ENCODE data around the gene MACF1. TPM values are rescaled to one million over a fixed set of nuclear protein-coding genes. Genes with fewer than 3 reads are reported as not detected.

MACF1 gene
- total and polyA plus RNA-seq, 2 of the 13 experiments (the other 11 are each of a cell fraction or from before 2014, with no cell fraction given): 36.7 to 65.4 TPM

DNA sequence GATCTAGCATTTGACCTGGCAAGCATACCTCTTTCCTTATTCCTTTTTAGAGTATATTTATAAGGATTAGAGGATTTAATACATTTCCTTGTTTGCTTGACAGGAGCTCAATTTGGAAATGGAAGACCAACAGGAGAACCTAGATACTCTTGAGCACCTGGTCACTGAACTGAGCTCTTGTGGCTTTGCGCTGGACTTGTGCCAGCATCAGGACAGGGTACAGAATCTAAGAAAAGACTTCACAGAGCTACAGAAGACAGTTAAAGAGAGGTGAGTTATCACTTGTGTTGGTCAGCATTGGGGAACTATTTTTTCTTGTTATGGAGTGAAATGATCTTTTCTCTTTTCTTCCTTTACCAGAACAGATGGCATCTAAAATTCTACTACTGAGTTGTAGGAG lies 163.6 kb downstream of the MACF1 start (continued):
- TF ChIP-seq RBM22 (optimal IDR thresholded peaks at IDR 0.05; ENCODE audit: low read length) (no peak), BRCA1 (CRISPR knock-in tag; IDR thresholded peaks at IDR 0.05) (no peak)

DNA sequence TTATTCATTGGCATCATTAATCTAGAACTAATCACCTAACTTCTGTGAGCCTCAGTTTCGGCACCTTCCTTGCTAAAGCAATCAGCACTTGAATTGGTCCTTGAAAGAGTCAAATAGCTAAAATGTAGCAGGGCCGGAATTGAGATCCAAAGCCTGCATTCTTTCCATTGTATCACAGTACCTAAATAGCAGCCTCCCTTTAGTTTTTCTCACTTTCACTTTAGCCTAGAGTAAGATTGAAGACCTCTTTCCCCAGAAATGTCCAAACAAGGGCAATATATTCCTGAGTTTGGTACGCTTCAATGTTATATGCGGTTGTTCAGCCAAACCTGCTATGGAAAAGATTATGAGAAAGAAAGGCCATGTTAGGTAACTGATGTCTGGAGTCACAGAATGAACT lies 165.1 kb downstream of the MACF1 start:
- H3K36me3 ChIP-seq (replicated peaks in 1 of 2; ENCODE audit: control insufficient read depth in 1 of 2, insufficient read depth in 2 of 2, low read length in 2 of 2): peaks cover 14 to 37% of the 10 kb centered on the region in 2 experiments; a peak in 3 of 5 replicates
- H3K4me2 ChIP-seq (ENCODE audit: low read depth, low read length): no peak overlapping the region
- no peak overlapping the region for H3K27ac ChIP-seq (ENCODE audit: extremely low read length, insufficient read depth, low read length)
- H2AFZ ChIP-seq (ENCODE audit: low read length): no peak overlapping the region
- H3K4me1 ChIP-seq (ENCODE audit: insufficient read depth, low read length): peaks cover 13% of the 10 kb centered on the region
- WGBS (ENCODE audit: low lambda C conversion rate): 99% methylated on average over 4 of the region's 4 CpGs
- no TSS peak for BruUV-seq (replicated peaks)
- ATAC-seq (no peak), DNase-seq (ENCODE audit: low spot score) (no peak), FAIRE-seq (no peak)
- TF ChIP-seq ZNF138 (CRISPR knock-in tag; IDR thresholded peaks at IDR 0.05; ENCODE audit: low read depth) (no peak), KDM6A (CRISPR knock-in tag; IDR thresholded peaks at IDR 0.05; ENCODE audit: low read depth) (no peak), ZFX (CRISPR knock-in tag; IDR thresholded peaks at IDR 0.05; ENCODE audit: low read depth) (no peak), PLRG1 (conservative IDR thresholded peaks at IDR 0.05) (no peak)
- TF ChIP-seq, protein P1, sequence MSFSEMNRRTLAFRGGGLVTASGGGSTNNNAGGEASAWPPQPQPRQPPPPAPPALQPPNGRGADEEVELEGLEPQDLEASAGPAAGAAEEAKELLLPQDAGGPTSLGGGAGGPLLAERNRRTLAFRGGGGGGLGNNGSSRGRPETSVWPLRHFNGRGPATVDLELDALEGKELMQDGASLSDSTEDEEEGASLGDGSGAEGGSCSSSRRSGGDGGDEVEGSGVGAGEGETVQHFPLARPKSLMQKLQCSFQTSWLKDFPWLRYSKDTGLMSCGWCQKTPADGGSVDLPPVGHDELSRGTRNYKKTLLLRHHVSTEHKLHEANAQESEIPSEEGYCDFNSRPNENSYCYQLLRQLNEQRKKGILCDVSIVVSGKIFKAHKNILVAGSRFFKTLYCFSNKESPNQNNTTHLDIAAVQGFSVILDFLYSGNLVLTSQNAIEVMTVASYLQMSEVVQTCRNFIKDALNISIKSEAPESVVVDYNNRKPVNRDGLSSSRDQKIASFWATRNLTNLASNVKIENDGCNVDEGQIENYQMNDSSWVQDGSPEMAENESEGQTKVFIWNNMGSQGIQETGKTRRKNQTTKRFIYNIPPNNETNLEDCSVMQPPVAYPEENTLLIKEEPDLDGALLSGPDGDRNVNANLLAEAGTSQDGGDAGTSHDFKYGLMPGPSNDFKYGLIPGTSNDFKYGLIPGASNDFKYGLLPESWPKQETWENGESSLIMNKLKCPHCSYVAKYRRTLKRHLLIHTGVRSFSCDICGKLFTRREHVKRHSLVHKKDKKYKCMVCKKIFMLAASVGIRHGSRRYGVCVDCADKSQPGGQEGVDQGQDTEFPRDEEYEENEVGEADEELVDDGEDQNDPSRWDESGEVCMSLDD (CRISPR knock-in tag; IDR thresholded peaks at IDR 0.05; ENCODE audit: borderline replicate concordance): no peak
- ChIA-PET CTCF (ENCODE audit: low intra/inter-chr PET ratio, low total read pairs) (no interaction called here), POLR2A (no interaction called here)
- no peak overlapping the region for H3K9ac ChIP-seq (ENCODE audit: insufficient read depth, low read depth, low read length)
- H4K20me1 ChIP-seq (ENCODE audit: insufficient read depth, low read length): no peaks in the 10 kb centered on the region
- H3K27me3 ChIP-seq (ENCODE audit: control insufficient read depth in 1 of 2, insufficient read depth in 2 of 2, low read length in 2 of 2): no peaks in the 10 kb centered on the region
- intact Hi-C loops (cut with micrococcal nuclease; ENCODE audit: unreplicated experiment) (no loop called here), in situ Hi-C loops (cut with HindIII; ENCODE audit: extremely low pct_ligation_motif_present, low pct_unique_long_range_greater_than_20kb) (loop anchor here (5.0 kb wide), 1 partner anchor 52 kb away; no protein-coding TSS in a partner anchor)
- H3K9me3 ChIP-seq (ENCODE audit: low read length): no peaks in the 10 kb centered on the region
- no peak overlapping the region for H3K4me3 ChIP-seq (replicated peaks in 1 of 3; ENCODE audit: insufficient read depth in 1 of 3, low read depth in 2 of 3, low read length in 3 of 3)
- H3K79me2 ChIP-seq (ENCODE audit: insufficient read depth, low read length): no peaks in the 10 kb centered on the region

Measured in HepG2 (cell line).